Caco-2 (cell line): ENCODE results near the gene EMILIN2. TPM values are rescaled to one million over a fixed set of nuclear protein-coding genes. Genes with fewer than 3 reads are reported as not detected.

Experiments
- BruUV-seq: library from RNA; stranded (reverse); fragments of 400-500 nt; replicated peaks from 2 replicates; lab custom pipeline; 2021; lab: Mats Ljungman, UMichigan
- CTCF ChIA-PET: fragments of 300-600 bp; sonication (Branson Sonifier 250); formaldehyde crosslinking; loops from one replicate; lab custom pipeline; 2022; ENCODE audit warnings: antibody characterized with exemption; lab: Charles Lee
- POLR2A ChIA-PET: fragments of 300-600 bp; sonication (Branson Sonifier 250); formaldehyde crosslinking; loops from one replicate; lab custom pipeline; 2022; ENCODE audit warnings: antibody characterized with exemption; lab: Charles Lee
- DNase-seq, 2 experiments: peaks; one replicate each; pipeline versions ENCODE4 v3.0.0 to v3.0.0-alpha.2; 2020 to 2022
- H3K27me3 ChIP-seq: replicated peaks from 2 replicates; pipeline ENCODE4 v1.6.0; 2011; ENCODE audit warnings: low read length; ENCODE audit not compliant: control insufficient read depth, insufficient read depth
- H3K36me3 ChIP-seq: 2 replicates; pipeline ENCODE4 v1.5.1; 2011; ENCODE audit warnings: low read length; ENCODE audit not compliant: control insufficient read depth, insufficient read depth
- H3K4me1 ChIP-seq: fragments of 250-450 bp; sonication (Bioruptor Pico); 2 replicates; pipeline ENCODE4 v1.5.1; 2020; ENCODE audit warnings: mild to moderate bottlenecking
- H3K4me3 ChIP-seq: 2 replicates; pipeline ENCODE4 v1.5.1; 2011; ENCODE audit warnings: low read depth, mild to moderate bottlenecking, control low read depth, low read length
- H3K9me3 ChIP-seq: fragments of 250-450 bp; sonication (Bioruptor Pico); 2 replicates; pipeline ENCODE4 v1.5.1; 2020; ENCODE audit warnings: mild to moderate bottlenecking, moderate library complexity
- H3K27ac Mint-ChIP-seq: one replicate; pipeline ENCODE4 v1.8.0; 2022; ENCODE audit warnings: mixed read lengths; ENCODE audit not compliant: unreplicated experiment
- H3K27me3 Mint-ChIP-seq: one replicate; pipeline ENCODE4 v1.8.0; 2022; ENCODE audit warnings: mixed read lengths; ENCODE audit not compliant: insufficient read depth, unreplicated experiment
- H3K36me3 Mint-ChIP-seq: one replicate; pipeline ENCODE4 v1.8.0; 2022; ENCODE audit warnings: mild to moderate bottlenecking, mixed read lengths; ENCODE audit not compliant: insufficient read depth, unreplicated experiment
- H3K4me1 Mint-ChIP-seq: one replicate; pipeline ENCODE4 v1.8.0; 2022; ENCODE audit warnings: low read depth, mixed read lengths; ENCODE audit not compliant: unreplicated experiment
- H3K4me3 Mint-ChIP-seq: one replicate; pipeline ENCODE4 v1.8.0; 2022; ENCODE audit warnings: mild to moderate bottlenecking, moderate library complexity, mixed read lengths; ENCODE audit not compliant: unreplicated experiment
- H3K9me3 Mint-ChIP-seq: one replicate; pipeline ENCODE4 v1.8.0; 2022; ENCODE audit warnings: mixed read lengths; ENCODE audit not compliant: unreplicated experiment
- intact Hi-C: fragments of 100-400 bp; cut with micrococcal nuclease; formaldehyde crosslinking; loops from one replicate; pipeline ENCODE4 v1.10.0; 2022; ENCODE audit not compliant: unreplicated experiment
- total RNA-seq: library from RNA; stranded (reverse); gene quantifications from 2 replicates; pipeline ENCODE4 v1.2.3, GENCODE V29; 2022
- TF ChIP-seq, protein P1 (sequence below), 2 experiments: fragments of 200-600 bp in 1 of 2; IDR thresholded peaks; 1 replicate in 1 of 2; 2 replicates in 1 of 2; pipeline versions ENCODE4 v1.5.1 to v1.8.0; 2011 to 2022; ENCODE audit warnings: antibody characterized with exemption in 1 of 2, control low read depth in 1 of 2, inconsistent platforms in 1 of 2, low read depth in 1 of 2, low read length in 1 of 2, mild to moderate bottlenecking in 1 of 2, moderate library complexity in 1 of 2; ENCODE audit not compliant: insufficient read depth in 1 of 2, severe bottlenecking in 1 of 2, unreplicated experiment in 1 of 2

Gene EMILIN2
- total RNA-seq, 1 experiment from 2014 or later: 53.4 TPM

DNA sequence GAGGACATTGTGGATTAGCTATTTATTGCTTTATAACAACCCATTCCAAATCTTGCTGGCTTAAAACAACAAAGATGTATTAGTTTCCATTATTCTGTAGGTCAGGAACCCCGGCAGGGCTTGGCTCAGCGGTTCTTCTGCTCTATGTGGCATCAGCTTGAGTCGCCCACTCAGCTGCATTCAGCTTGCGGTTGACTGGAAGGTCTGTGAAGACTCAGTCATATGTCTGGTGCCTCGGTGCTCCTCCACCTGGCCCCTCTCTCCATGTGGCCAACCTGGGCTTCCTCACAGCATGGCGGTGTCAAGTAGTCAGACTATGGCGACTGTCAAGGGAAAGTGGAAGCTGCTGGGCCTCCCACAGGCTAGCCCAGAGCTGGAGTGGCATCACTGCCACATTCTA is 48.6 kb downstream of the EMILIN2 start:
- H3K36me3 ChIP-seq: no peaks in the 10 kb centered on the region
- H3K9me3 ChIP-seq: peaks cover 5% of the 10 kb centered on the region; the same call in 1 of the 2 replicates
- POLR2A ChIA-PET: no interaction called here
- peak overlapping the region; percentile 90 for H3K27ac Mint-ChIP-seq
- no peak overlapping the region for H3K4me3 ChIP-seq
- CTCF ChIA-PET: interaction anchor here (0.6 kb wide), 1 partner anchor 42 kb away, joined by 3 read pairs; no protein-coding TSS in a partner anchor
- peaks cover 34% of the 10 kb centered on the region for H3K4me1 ChIP-seq
- H3K9me3 Mint-ChIP-seq: peaks cover 9% of the 10 kb centered on the region
- DNase-seq: no peak
- intact Hi-C loops: loop anchor here (2.0 kb wide), 1 partner anchor 41 kb away; no protein-coding TSS in a partner anchor
- TF ChIP-seq, protein P1, sequence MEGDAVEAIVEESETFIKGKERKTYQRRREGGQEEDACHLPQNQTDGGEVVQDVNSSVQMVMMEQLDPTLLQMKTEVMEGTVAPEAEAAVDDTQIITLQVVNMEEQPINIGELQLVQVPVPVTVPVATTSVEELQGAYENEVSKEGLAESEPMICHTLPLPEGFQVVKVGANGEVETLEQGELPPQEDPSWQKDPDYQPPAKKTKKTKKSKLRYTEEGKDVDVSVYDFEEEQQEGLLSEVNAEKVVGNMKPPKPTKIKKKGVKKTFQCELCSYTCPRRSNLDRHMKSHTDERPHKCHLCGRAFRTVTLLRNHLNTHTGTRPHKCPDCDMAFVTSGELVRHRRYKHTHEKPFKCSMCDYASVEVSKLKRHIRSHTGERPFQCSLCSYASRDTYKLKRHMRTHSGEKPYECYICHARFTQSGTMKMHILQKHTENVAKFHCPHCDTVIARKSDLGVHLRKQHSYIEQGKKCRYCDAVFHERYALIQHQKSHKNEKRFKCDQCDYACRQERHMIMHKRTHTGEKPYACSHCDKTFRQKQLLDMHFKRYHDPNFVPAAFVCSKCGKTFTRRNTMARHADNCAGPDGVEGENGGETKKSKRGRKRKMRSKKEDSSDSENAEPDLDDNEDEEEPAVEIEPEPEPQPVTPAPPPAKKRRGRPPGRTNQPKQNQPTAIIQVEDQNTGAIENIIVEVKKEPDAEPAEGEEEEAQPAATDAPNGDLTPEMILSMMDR (IDR thresholded peaks at IDR 0.05; ENCODE audit: insufficient read depth in 1 of 2, low read depth in 1 of 2, low read length in 1 of 2, severe bottlenecking in 1 of 2, unreplicated experiment in 1 of 2): no peak
- no peaks in the 10 kb centered on the region for H3K27me3 ChIP-seq
- no peaks in the 10 kb centered on the region for H3K27me3 Mint-ChIP-seq
- BruUV-seq: no TSS peak
- H3K4me3 Mint-ChIP-seq: no peak overlapping the region
- H3K4me1 Mint-ChIP-seq: peaks cover 20% of the 10 kb centered on the region
- H3K36me3 Mint-ChIP-seq: peaks cover 30% of the 10 kb centered on the region

DNA sequence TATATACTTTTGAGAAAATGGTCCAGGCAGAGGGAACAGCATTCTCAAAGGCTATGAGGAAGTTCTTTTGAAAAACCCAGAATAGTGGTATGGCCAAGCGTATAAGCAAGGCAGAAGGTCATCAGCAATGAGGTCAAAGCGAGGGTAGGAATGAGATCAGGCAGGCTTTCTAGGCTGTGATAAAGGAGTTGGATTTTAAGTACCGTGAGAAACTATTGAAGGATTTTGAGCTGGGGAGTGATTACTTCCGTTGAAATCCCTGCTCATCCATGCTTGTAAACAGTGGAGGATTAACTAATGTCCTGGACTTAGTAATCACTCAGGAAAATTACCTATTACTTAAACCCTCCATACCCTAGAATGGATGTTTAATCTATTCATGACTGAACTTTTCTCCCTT is 50.2 kb downstream of the EMILIN2 start:
- Histone ChIP-seq H3K27me3 (no peaks in the 10 kb centered on the region), H3K4me1 (peaks cover 29% of the 10 kb centered on the region), H3K4me3 (no peak overlapping the region), H3K9me3 (peaks cover 5% of the 10 kb centered on the region; the same call in 1 of the 2 replicates), H3K36me3 (no peaks in the 10 kb centered on the region)
- TF ChIP-seq, protein P1 (IDR thresholded peaks at IDR 0.05; ENCODE audit: insufficient read depth in 1 of 2, low read depth in 1 of 2, low read length in 1 of 2, severe bottlenecking in 1 of 2, unreplicated experiment in 1 of 2): no peak
- CTCF ChIA-PET: no interaction called here
- H3K9me3 Mint-ChIP-seq: peaks cover 9% of the 10 kb centered on the region
- intact Hi-C loops: no loop called here
- POLR2A ChIA-PET: no interaction called here
- H3K27me3 Mint-ChIP-seq: no peaks in the 10 kb centered on the region
- BruUV-seq: no TSS peak
- H3K36me3 Mint-ChIP-seq: peaks cover 19% of the 10 kb centered on the region
- no peak overlapping the region for H3K4me3 Mint-ChIP-seq
- H3K4me1 Mint-ChIP-seq: peaks cover 13% of the 10 kb centered on the region
- peak overlapping the region; percentile 19 for H3K27ac Mint-ChIP-seq
- no peak for DNase-seq

DNA sequence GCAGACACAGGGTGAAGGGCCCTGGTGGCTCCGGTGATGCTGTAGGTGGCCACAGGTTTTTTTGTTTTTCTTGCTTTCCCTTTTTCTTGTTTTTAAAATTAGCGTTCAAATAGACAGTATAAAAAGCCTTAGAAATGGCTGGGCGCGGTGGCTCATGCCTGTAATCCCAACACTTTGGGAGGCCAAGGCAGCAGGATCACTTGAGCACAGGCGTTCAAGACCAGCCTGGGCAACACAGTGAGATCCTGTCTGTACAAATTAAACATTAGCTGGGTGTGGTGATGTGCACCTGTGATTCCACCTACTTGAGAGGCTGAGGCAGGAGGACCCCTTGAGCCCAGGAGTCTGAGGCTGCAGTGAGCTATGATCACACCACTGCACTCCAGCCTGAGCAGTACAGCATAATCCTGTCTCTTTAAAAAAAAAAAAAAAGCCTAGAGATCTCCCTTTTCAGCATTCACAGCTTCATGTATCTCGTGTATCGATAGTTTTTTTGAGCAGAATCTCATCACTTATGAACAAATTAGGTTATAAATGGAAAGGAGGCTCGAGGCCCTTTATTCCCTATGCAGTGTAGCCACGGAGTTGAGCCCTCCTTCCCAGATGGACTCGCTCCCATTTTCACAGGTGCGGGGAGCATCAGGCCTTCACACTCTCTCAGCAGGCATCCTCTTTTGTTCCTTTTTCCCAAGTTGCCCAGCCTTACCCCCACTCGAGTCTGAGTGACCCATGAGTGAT is 50.8 kb downstream of the EMILIN2 start:
- ChIA-PET POLR2A (no interaction called here), CTCF (no interaction called here)
- DNase-seq: no peak

More for the DNA sequence above, 50.8 kb downstream of the EMILIN2 start:
- BruUV-seq: no TSS peak
- Histone ChIP-seq H3K36me3 (no peaks in the 10 kb centered on the region), H3K27me3 (no peaks in the 10 kb centered on the region), H3K9me3 (peaks cover 5% of the 10 kb centered on the region; the same call in 1 of the 2 replicates), H3K4me3 (no peak overlapping the region), H3K4me1 (peaks cover 29% of the 10 kb centered on the region)
- TF ChIP-seq, protein P1 (IDR thresholded peaks at IDR 0.05; ENCODE audit: insufficient read depth in 1 of 2, low read depth in 1 of 2, low read length in 1 of 2, severe bottlenecking in 1 of 2, unreplicated experiment in 1 of 2): no peak
- H3K4me3 Mint-ChIP-seq: no peak overlapping the region
- H3K9me3 Mint-ChIP-seq: peaks cover 9% of the 10 kb centered on the region
- H3K4me1 Mint-ChIP-seq: peaks cover 10% of the 10 kb centered on the region
- H3K27ac Mint-ChIP-seq: no peak overlapping the region
- peaks cover 15% of the 10 kb centered on the region for H3K36me3 Mint-ChIP-seq
- intact Hi-C loops: no loop called here
- no peaks in the 10 kb centered on the region for H3K27me3 Mint-ChIP-seq
